Neuronal stem cell (in vitro differentiated cells): ENCODE measurements around the gene MRPS33.
"Not testable (repeated sequence)": the region's sequence is repeated elsewhere in the genome, so short reads cannot be mapped to it uniquely, and the experiment has no call there.

Source experiments
- DNase-seq: peaks from one replicate; pipeline ENCODE4 v3.0.0-alpha.2; 2013; ENCODE audit warnings: low spot score
- H2AFZ ChIP-seq: one replicate; pipeline ENCODE4 v1.6.1; 2013; ENCODE audit warnings: mild to moderate bottlenecking, low read length, inconsistent platforms
- H2AK5ac ChIP-seq: 2 replicates; pipeline ENCODE4 v1.6.1; 2013; ENCODE audit warnings: low read depth, mild to moderate bottlenecking, inconsistent platforms, low read length, moderate library complexity, mixed read lengths
- H2BK120ac ChIP-seq: 2 replicates; pipeline ENCODE4 v1.6.1; 2013; ENCODE audit warnings: low read depth, mild to moderate bottlenecking, inconsistent platforms, low read length, moderate library complexity, mixed read lengths
- H2BK12ac ChIP-seq: one replicate; pipeline ENCODE4 v1.6.1; 2013; ENCODE audit warnings: low read length, inconsistent platforms
- H2BK15ac ChIP-seq: 2 replicates; pipeline ENCODE4 v1.6.1; 2013; ENCODE audit warnings: mild to moderate bottlenecking, low read length, inconsistent platforms, mixed read lengths
- H2BK5ac ChIP-seq: one replicate; pipeline ENCODE4 v1.6.1; 2013; ENCODE audit warnings: inconsistent platforms, mild to moderate bottlenecking, low read length, moderate library complexity
- H3K14ac ChIP-seq: one replicate; pipeline ENCODE4 v1.6.1; 2013; ENCODE audit warnings: low read length, inconsistent platforms
- H3K18ac ChIP-seq: 2 replicates; pipeline ENCODE4 v1.6.1; 2013; ENCODE audit warnings: low read length, inconsistent platforms
- H3K23ac ChIP-seq: 2 replicates; pipeline ENCODE4 v1.6.1; 2013; ENCODE audit warnings: low read depth, mild to moderate bottlenecking, mixed read lengths, low read length, inconsistent platforms; ENCODE audit not compliant: poor library complexity
- H3K27ac ChIP-seq: replicated peaks from 3 replicates; pipeline ENCODE4 v1.5.1; 2013; ENCODE audit warnings: low read length, inconsistent platforms
- H3K27me3 ChIP-seq, 3 experiments: 2 replicates each; pipeline ENCODE4 v1.6.1; 2013; ENCODE audit warnings: low read length in 3 of 3, mild to moderate bottlenecking in 2 of 3, inconsistent platforms in 1 of 3, low read depth in 1 of 3, mixed read lengths in 1 of 3, moderate library complexity in 1 of 3; ENCODE audit not compliant: control insufficient read depth in 3 of 3, insufficient read depth in 3 of 3
- H3K36me3 ChIP-seq, 2 donors: replicated peaks in 1 of 2; 2 replicates each; pipeline ENCODE4 v1.6.1; 2013; ENCODE audit warnings: low read length in 2 of 2; ENCODE audit not compliant: control insufficient read depth in 2 of 2, insufficient read depth in 2 of 2
- H3K4ac ChIP-seq: 2 replicates; pipeline ENCODE4 v1.6.1; 2013; ENCODE audit warnings: inconsistent platforms, mild to moderate bottlenecking, low read length, moderate library complexity
- H3K4me1 ChIP-seq, 2 donors: 1 replicate in 1 of 2; 2 replicates in 1 of 2; pipeline ENCODE4 v1.6.1; 2013; ENCODE audit warnings: low read length in 2 of 2, low read depth in 1 of 2; ENCODE audit not compliant: control insufficient read depth in 2 of 2, insufficient read depth in 1 of 2
- H3K4me2 ChIP-seq: one replicate; pipeline ENCODE4 v1.6.1; 2013; ENCODE audit warnings: mild to moderate bottlenecking, low read length, inconsistent platforms; ENCODE audit not compliant: insufficient read depth, poor library complexity, severe bottlenecking
- H3K4me3 ChIP-seq, 2 donors: 2 replicates each; pipeline ENCODE4 v1.5.1; 2013; ENCODE audit warnings: low read length in 2 of 2, mild to moderate bottlenecking in 2 of 2, inconsistent platforms in 1 of 2, moderate library complexity in 1 of 2
- H3K79me1 ChIP-seq: one replicate; pipeline ENCODE4 v1.6.1; 2013; ENCODE audit warnings: low read depth, mild to moderate bottlenecking, inconsistent platforms, low read length, moderate library complexity
- H3K9ac ChIP-seq: one replicate; pipeline ENCODE4 v1.6.1; 2013; ENCODE audit warnings: mild to moderate bottlenecking, low read depth, low read length, inconsistent platforms; ENCODE audit not compliant: poor library complexity
- H3K9me3 ChIP-seq, 2 donors: replicated peaks in 1 of 2; 2 replicates each; pipeline versions ENCODE3 to v1.6.1; 2013; ENCODE audit warnings: low read length in 2 of 2, mild to moderate bottlenecking in 2 of 2, inconsistent platforms in 1 of 2, low read depth in 1 of 2, mixed read lengths in 1 of 2, moderate library complexity in 1 of 2; ENCODE audit not compliant: control insufficient read depth in 2 of 2, insufficient read depth in 1 of 2
- H4K8ac ChIP-seq: one replicate; pipeline ENCODE4 v1.6.1; 2013; ENCODE audit warnings: low read depth, mild to moderate bottlenecking, inconsistent platforms, low read length, moderate library complexity
- H4K91ac ChIP-seq: one replicate; pipeline ENCODE4 v1.6.1; 2013; ENCODE audit warnings: low read length, low read depth, mild to moderate bottlenecking, inconsistent platforms; ENCODE audit not compliant: poor library complexity
- WGBS, 2 donors: extraction: QIAGEN DNeasy Blood & Tissue Kit; methylation state at CpG; one replicate each; pipeline ENCODE4 v1.1.7; 2013; ENCODE audit warnings: missing lambda C conversion rate in 2 of 2, mixed read lengths in 1 of 2; ENCODE audit not compliant: insufficient read length in 2 of 2, insufficient replicate concordance in 1 of 2; ENCODE audit errors: extremely low coverage in 2 of 2; 5-methylcytosine and 5-hydroxymethylcytosine counted together

The MRPS33 gene

DNA sequence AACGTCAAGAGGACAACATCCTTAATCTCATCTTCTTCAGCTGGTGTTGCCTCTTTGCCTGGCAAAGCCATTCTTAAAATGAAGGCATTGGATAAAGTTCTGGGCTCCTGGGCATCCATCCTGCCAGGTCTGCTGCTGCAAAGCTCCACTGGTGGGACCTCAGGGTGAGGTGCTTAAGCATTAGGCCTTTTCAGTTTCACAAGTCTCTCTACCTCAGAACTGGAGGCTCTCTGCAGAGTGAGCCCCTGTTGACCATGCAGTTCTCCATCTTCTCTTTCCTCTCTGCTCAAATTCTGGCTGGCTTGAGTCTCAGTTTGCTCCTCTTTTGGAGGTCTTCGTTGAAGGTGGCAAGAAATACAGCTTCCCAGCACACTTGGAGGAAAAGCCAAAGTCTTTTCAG lies 47.3 kb downstream of the MRPS33 start:
- no peak for DNase-seq
- Histone ChIP-seq H3K4me2 (no peak overlapping the region), H3K36me3 (no peaks in the 10 kb centered on the region), H3K14ac (no peak overlapping the region), H3K4ac (no peak overlapping the region), H3K23ac (no peak overlapping the region), H3K79me1 (no peaks in the 10 kb centered on the region), H3K4me1 (no peaks in the 10 kb centered on the region), H2AFZ (no peak overlapping the region), H2AK5ac (no peak overlapping the region), H3K27me3 (peaks cover 0 to 6% (median 0%) of the 10 kb centered on the region in 3 experiments), H4K8ac (no peak overlapping the region), H3K4me3 (no peak overlapping the region), H3K9me3 (no peaks in the 10 kb centered on the region), H3K18ac (no peak overlapping the region), H4K91ac (no peak overlapping the region), H2BK15ac (no peak overlapping the region), H2BK5ac (no peak overlapping the region), H2BK12ac (no peak overlapping the region), H2BK120ac (no peak overlapping the region), H3K9ac (no peak overlapping the region), H3K27ac (no peak overlapping the region)
- no CpG with 5 or more reads among the region's 2 CpGs for WGBS, 2 donors

DNA sequence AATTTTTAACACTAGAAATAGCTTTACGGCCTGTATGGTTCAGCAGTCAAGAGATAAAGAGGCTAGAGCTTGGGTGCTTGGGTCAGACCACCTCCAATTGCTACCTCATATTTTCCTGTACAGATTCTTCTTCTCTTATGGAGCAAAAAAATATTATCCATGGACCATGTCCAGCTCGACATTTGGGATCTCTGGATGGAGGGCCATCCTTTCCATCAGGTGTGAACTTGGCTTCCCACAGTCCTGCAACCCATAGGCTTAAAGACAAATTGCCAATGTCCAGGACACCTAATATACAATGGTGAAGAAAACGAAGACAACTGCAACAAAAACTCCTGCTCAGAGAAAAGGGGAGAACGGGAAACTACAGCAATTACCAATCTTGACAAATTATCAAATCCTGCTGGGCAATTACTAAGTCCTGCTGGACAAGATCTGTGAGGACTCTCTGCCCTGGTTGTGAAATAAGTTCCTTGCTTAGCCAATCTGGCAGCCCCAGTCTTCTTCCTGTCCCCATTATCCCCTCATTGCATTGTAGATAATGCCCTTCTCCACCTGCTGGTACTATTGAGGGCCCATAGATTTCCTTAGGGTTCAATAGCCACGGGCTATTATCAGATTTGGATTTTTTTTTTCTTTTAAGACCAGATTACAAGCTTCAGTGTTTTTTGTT lies 48.1 kb downstream of the MRPS33 start:
- Histone ChIP-seq H2AFZ (no peak overlapping the region), H2AK5ac (no peak overlapping the region), H2BK120ac (no peak overlapping the region), H3K27me3 (peaks cover 0 to 6% (median 0%) of the 10 kb centered on the region in 3 experiments), H3K27ac (no peak overlapping the region), H3K4me2 (no peak overlapping the region), H3K79me1 (no peaks in the 10 kb centered on the region), H3K4ac (no peak overlapping the region), H4K8ac (no peak overlapping the region), H3K4me1 (no peaks in the 10 kb centered on the region), H3K9me3 (no peaks in the 10 kb centered on the region), H2BK12ac (no peak overlapping the region), H3K4me3 (no peak overlapping the region), H3K9ac (no peak overlapping the region), H3K18ac (no peak overlapping the region), H3K23ac (no peak overlapping the region), H2BK15ac (no peak overlapping the region), H4K91ac (no peak overlapping the region), H2BK5ac (no peak overlapping the region), H3K36me3 (no peaks in the 10 kb centered on the region), H3K14ac (no peak overlapping the region)
- DNase-seq: no peak
- no CpG with 5 or more reads among the region's 5 CpGs for WGBS, 2 donors

GRCh38 chr7:140961117-140961516 lies 53.6 kb downstream of the MRPS33 start:
- Histone ChIP-seq H3K9me3 (no peaks in the 10 kb centered on the region), H3K27me3 (no peaks in the 10 kb centered on the region), H3K23ac (no peak overlapping the region), H2BK5ac (no peak overlapping the region), H2BK15ac (no peak overlapping the region), H2AFZ (no peak overlapping the region), H4K91ac (no peak overlapping the region), H2AK5ac (no peak overlapping the region), H3K4ac (no peak overlapping the region), H3K79me1 (no peaks in the 10 kb centered on the region), H3K4me3 (no peak overlapping the region), H2BK12ac (no peak overlapping the region), H3K27ac (no peak overlapping the region), H3K18ac (no peak overlapping the region), H4K8ac (no peak overlapping the region), H3K36me3 (no peaks in the 10 kb centered on the region), H3K14ac (no peak overlapping the region), H3K4me1 (no peaks in the 10 kb centered on the region), H3K9ac (no peak overlapping the region), H2BK120ac (no peak overlapping the region), H3K4me2 (no peak overlapping the region)
- DNase-seq: no peak
- WGBS, 2 donors: no CpG with 5 or more reads among the region's 4 CpGs

GRCh38 chr7:140956997-140957396 lies 57.8 kb downstream of the MRPS33 start:
- H4K91ac ChIP-seq, H3K27ac ChIP-seq, H3K14ac ChIP-seq, H3K4me2 ChIP-seq, H3K4me1 ChIP-seq, H2BK12ac ChIP-seq, H4K8ac ChIP-seq, H2AFZ ChIP-seq, H3K4me3 ChIP-seq, H3K79me1 ChIP-seq, H3K27me3 ChIP-seq, H2AK5ac ChIP-seq, H3K4ac ChIP-seq, H3K9ac ChIP-seq, H3K9me3 ChIP-seq, H3K23ac ChIP-seq, H3K18ac ChIP-seq, H2BK5ac ChIP-seq, DNase-seq, H3K36me3 ChIP-seq, H2BK120ac ChIP-seq, H2BK15ac ChIP-seq: not testable (repeated sequence)
- WGBS, 2 donors: no CpG with 5 or more reads among the region's 25 CpGs
